Adrenal gland (tissue), 12 donors: Measurements from ENCODE around the gene LRRC57. TPM values are rescaled to one million over a fixed set of nuclear protein-coding genes. Genes with fewer than 3 reads are reported as not detected.

Experiments
- DNase-seq, 7 donors: peaks; one replicate each; pipeline ENCODE4 v3.0.0-alpha.2; 2019 to 2020
- H3K27ac ChIP-seq, 5 donors: fragments of 200-600 bp; sonication (generic) in 4 of 5; 1 replicate in 3 of 5; 2 replicates in 2 of 5; pipeline versions ENCODE4 v1.5.1 to v1.8.0; 2016 to 2020; ENCODE audit warnings: mild to moderate bottlenecking in 1 of 5
- H3K27me3 ChIP-seq: fragments of 200-600 bp; 2 replicates; pipeline ENCODE4 v1.8.0; 2021
- H3K36me3 ChIP-seq, 2 donors: fragments of 200-600 bp; replicated peaks in 1 of 2; 1 replicate in 1 of 2; 2 replicates in 1 of 2; pipeline versions ENCODE4 v1.5.1 to v1.8.0; 2018 to 2022
- H3K4me1 ChIP-seq, 2 donors: fragments of 200-600 bp; replicated peaks in 1 of 2; 1 replicate in 1 of 2; 2 replicates in 1 of 2; pipeline versions ENCODE4 v1.5.1 to v1.8.0; 2018 to 2021
- H3K4me3 ChIP-seq, 4 donors: fragments of 200-600 bp; sonication (generic) in 3 of 4; one replicate each; pipeline ENCODE4 v1.5.1; 2016 to 2018
- H3K9me3 ChIP-seq, 3 donors: fragments of 200-600 bp; sonication (generic) in 1 of 3; replicated peaks in 1 of 3; 1 replicate in 2 of 3; 2 replicates in 1 of 3; pipeline versions ENCODE4 v1.5.1 to v1.8.0; 2016 to 2021
- CTCF ChIP-seq, 6 experiments: fragments of 450-650 bp in 4 of 6; fragments of 200-600 bp in 2 of 6; sonication (generic) in 1 of 6; IDR thresholded peaks; 1 replicate in 5 of 6; 2 replicates in 1 of 6; pipeline versions ENCODE4 v1.5.1 to v1.8.0; 2016 to 2021; ENCODE audit warnings: antibody characterized with exemption in 6 of 6, mild to moderate bottlenecking in 2 of 6, moderate library complexity in 1 of 6
- POLR2A ChIP-seq, 2 donors: fragments of 450-650 bp; IDR thresholded peaks; one replicate each; pipeline ENCODE4 v1.6.1; 2017; ENCODE audit warnings: antibody characterized with exemption in 2 of 2, mild to moderate bottlenecking in 2 of 2, moderate library complexity in 1 of 2
- WGBS, 4 donors: extraction: QIAGEN DNeasy Blood & Tissue Kit in 2 of 4; methylation state at CpG; one replicate each; pipeline versions ENCODE4 v1.1.5 to v1.1.7; 2013 to 2017; 5-methylcytosine and 5-hydroxymethylcytosine counted together
- intact Hi-C, 2 donors: fragments of 100-400 bp; cut with DNase I; formaldehyde crosslinking; loops; one replicate each; pipeline versions ENCODE4 v1.14.1 to v1.15.0; 2022 to 2023
- polyA plus RNA-seq, 3 donors: library from polyadenylated mRNA; stranded (reverse); fragments of 200-250 nt in 2 of 3; fragments of 350-450 nt in 1 of 3; fragmentation: Illumina TruSeq in 1 of 3; extraction: RNeasy Lipid Tissue Mini Kit (QIAGEN cat#74804) in 1 of 3; gene quantifications; one replicate each; pipeline ENCODE4 v1.2.3, GENCODE V29; 2013 to 2014
- total RNA-seq, 9 donors: library from RNA; depleted of rRNA in 4 of 9; stranded (reverse); fragments of >200 nt in 4 of 9; fragments of 120-200 nt in 1 of 9; fragmentation: NEBNext Ultra II Directional in 1 of 9; extraction: Animal tissue kit (Norgen Biotek cat#: 25700) in 1 of 9; gene quantifications; one replicate each; pipeline versions ENCODE4 v1.1.0 to v1.2.4, GENCODE V29; 2013 to 2023
- donor health status: healthy with polysubstance abuse.
- donor health status: Bipolar disorder and iron deficiency.
- donor health status: DM: yes; HTN: yes; CAD: no.
- donor health status: DM: no; HTN: no; CAD: no.
- donor health status: DM: no; HTN: no; CAD: no.
- donor health status: DM: yes; HTN: yes; CAD: no.

The LRRC57 gene
- total and polyA plus RNA-seq, 12 donors = 3.3 to 26.2 (median 16.5) TPM

- TF ChIP-seq CTCF (IDR thresholded peaks at IDR 0.05) = no peak
- no peak for TF ChIP-seq POLR2A (IDR thresholded peaks at IDR 0.05)
- 93 to 97% (median 95%) methylated on average over 1 of the region's 1 CpG for WGBS, 4 donors
- Histone ChIP-seq H3K4me3 (no peak overlapping the region), H3K9me3 (no peaks in the 10 kb centered on the region), H3K4me1 (no peaks in the 10 kb centered on the region), H3K27me3 (no peaks in the 10 kb centered on the region), H3K36me3 (peaks cover 0 to 36% of the 10 kb centered on the region in 2 donors), H3K27ac (no peak overlapping the region)
- no peak for DNase-seq
- intact Hi-C loops = no loop called here
Measured at GRCh38 chr15:42533246-42533645, 15.3 kb downstream of the LRRC57 start.

GRCh38 chr15:42528970-42529369 lies 19.6 kb downstream of the LRRC57 start:
- 89 to 98% (median 94%) methylated on average over 3 of the region's 3 CpGs for WGBS, 4 donors
- Histone ChIP-seq H3K4me1 (no peaks in the 10 kb centered on the region), H3K36me3 (peaks cover 0 to 53% of the 10 kb centered on the region in 2 donors), H3K9me3 (no peaks in the 10 kb centered on the region), H3K27me3 (no peaks in the 10 kb centered on the region), H3K4me3 (no peak overlapping the region), H3K27ac (no peak overlapping the region)
- DNase-seq = no peak
- no peak for TF ChIP-seq POLR2A (IDR thresholded peaks at IDR 0.05)
- intact Hi-C loops = no loop called here

- peaks cover 0 to 49% of the 10 kb centered on the region in 2 donors for H3K36me3 ChIP-seq
Measured at GRCh38 chr15:42523331-42523730, 25.3 kb downstream of the LRRC57 start.

GRCh38 chr15:42511007-42511391 lies 37.6 kb downstream of the LRRC57 start:
- DNase-seq = no peak
- H3K27ac ChIP-seq = peak overlapping the region; percentile 4 to 77 (median 46)
- H3K27me3 ChIP-seq = no peaks in the 10 kb centered on the region
- intact Hi-C loops = no loop called here
- peak overlapping the region in 1 of 4 donors; percentile 31 for H3K4me3 ChIP-seq
- peaks cover 0 to 17% of the 10 kb centered on the region in 2 donors for H3K36me3 ChIP-seq
- TF ChIP-seq CTCF (IDR thresholded peaks at IDR 0.05) (no peak), POLR2A (IDR thresholded peaks at IDR 0.05) (peak in 1 of 2 donors; percentile 12)
- no peaks in the 10 kb centered on the region for H3K9me3 ChIP-seq
- peaks cover 30 to 37% of the 10 kb centered on the region in 2 donors for H3K4me1 ChIP-seq
- WGBS, 4 donors = 16 to 21% (median 19%) methylated on average over 4 of the region's 4 CpGs

More at GRCh38 chr15:42523331-42523730, 25.3 kb downstream of the LRRC57 start:
- TF ChIP-seq POLR2A (IDR thresholded peaks at IDR 0.05) = no peak
- TF ChIP-seq CTCF (IDR thresholded peaks at IDR 0.05) = no peak
- no peaks in the 10 kb centered on the region for H3K4me1 ChIP-seq
- no peaks in the 10 kb centered on the region for H3K9me3 ChIP-seq
- WGBS, 4 donors = 79 to 96% (median 88%) methylated on average over 2 of the region's 2 CpGs
- no peak overlapping the region for H3K4me3 ChIP-seq
- intact Hi-C loops = no loop called here
- no peaks in the 10 kb centered on the region for H3K27me3 ChIP-seq
- no peak overlapping the region for H3K27ac ChIP-seq
- no peak for DNase-seq
